Muscle layer of colon (tissue), 2 donors: ENCODE measurements around the gene DLEU7.

Source experiments
- H3K27ac ChIP-seq: one replicate; pipeline ENCODE4 v1.7.0; 2013; ENCODE audit warnings: low read depth, mild to moderate bottlenecking, low read length, moderate library complexity
- H3K27me3 ChIP-seq, 2 donors: one replicate each; pipeline ENCODE4 v1.7.0; 2013; ENCODE audit warnings: low read length in 2 of 2, mild to moderate bottlenecking in 2 of 2; ENCODE audit not compliant: insufficient read depth in 2 of 2, control insufficient read depth in 1 of 2
- H3K36me3 ChIP-seq: one replicate; pipeline ENCODE4 v1.7.0; 2013; ENCODE audit warnings: mild to moderate bottlenecking, low read length; ENCODE audit not compliant: insufficient read depth
- H3K4me1 ChIP-seq: one replicate; pipeline ENCODE4 v1.7.0; 2013; ENCODE audit warnings: mild to moderate bottlenecking, low read length; ENCODE audit not compliant: insufficient read depth
- H3K4me3 ChIP-seq, 2 donors: one replicate each; pipeline ENCODE4 v1.7.0; 2013; ENCODE audit warnings: low read length in 2 of 2, low read depth in 1 of 2, mild to moderate bottlenecking in 1 of 2, moderate library complexity in 1 of 2
- H3K9ac ChIP-seq: one replicate; pipeline ENCODE4 v1.7.0; 2013; ENCODE audit warnings: low read length
- H3K9me3 ChIP-seq: one replicate; pipeline ENCODE4 v1.7.0; 2013; ENCODE audit warnings: mild to moderate bottlenecking, low read length
- donor health status: abdominal sarcoma.
- donor health status: Adenocarcinoma of cecum.

Gene DLEU7

GRCh38 chr13:50842251-50842989 lies 1.1 kb downstream of the DLEU7 start:
- Histone ChIP-seq H3K4me3 (no peak overlapping the region), H3K36me3 (no peaks in the 10 kb centered on the region), H3K27ac (no peak overlapping the region), H3K27me3 (peaks cover 10 to 15% of the 10 kb centered on the region in 2 donors), H3K9me3 (no peaks in the 10 kb centered on the region), H3K9ac (no peak overlapping the region), H3K4me1 (peaks cover 7% of the 10 kb centered on the region)

- H3K36me3 ChIP-seq = no peaks in the 10 kb centered on the region
- H3K4me1 ChIP-seq = peaks cover 7% of the 10 kb centered on the region
- no peak overlapping the region for H3K4me3 ChIP-seq
- H3K27ac ChIP-seq = no peak overlapping the region
- peaks cover 10 to 15% of the 10 kb centered on the region in 2 donors for H3K27me3 ChIP-seq
- no peaks in the 10 kb centered on the region for H3K9me3 ChIP-seq
- no peak overlapping the region for H3K9ac ChIP-seq
These were observed 1.7 kb downstream of the DLEU7 start for GRCh38 chr13:50841786-50842185.

DNA sequence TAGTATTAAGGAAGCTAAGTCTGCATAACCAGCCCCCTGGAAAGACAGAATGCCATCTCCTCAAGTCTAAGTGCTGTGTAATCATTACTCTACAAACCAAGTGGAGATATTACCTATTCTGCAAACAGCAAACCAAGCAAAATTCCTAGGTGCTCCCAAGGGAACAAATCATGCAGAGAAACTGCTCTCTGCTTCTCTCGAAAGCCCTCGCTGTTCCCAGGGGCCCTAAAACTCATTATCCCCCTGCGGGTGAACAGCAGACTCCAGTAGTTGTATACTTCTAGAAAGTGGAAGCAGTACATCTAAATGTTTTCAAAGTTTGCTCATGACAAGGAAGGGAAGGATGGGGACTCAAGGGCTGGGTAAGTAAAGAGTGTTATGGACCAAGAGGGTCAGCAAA lies 3.2 kb downstream of the DLEU7 start:
- Histone ChIP-seq H3K9me3 (no peaks in the 10 kb centered on the region), H3K4me3 (no peak overlapping the region), H3K36me3 (no peaks in the 10 kb centered on the region), H3K27ac (no peak overlapping the region), H3K4me1 (peaks cover 7% of the 10 kb centered on the region), H3K27me3 (peaks cover 10 to 15% of the 10 kb centered on the region in 2 donors), H3K9ac (no peak overlapping the region)

DNA sequence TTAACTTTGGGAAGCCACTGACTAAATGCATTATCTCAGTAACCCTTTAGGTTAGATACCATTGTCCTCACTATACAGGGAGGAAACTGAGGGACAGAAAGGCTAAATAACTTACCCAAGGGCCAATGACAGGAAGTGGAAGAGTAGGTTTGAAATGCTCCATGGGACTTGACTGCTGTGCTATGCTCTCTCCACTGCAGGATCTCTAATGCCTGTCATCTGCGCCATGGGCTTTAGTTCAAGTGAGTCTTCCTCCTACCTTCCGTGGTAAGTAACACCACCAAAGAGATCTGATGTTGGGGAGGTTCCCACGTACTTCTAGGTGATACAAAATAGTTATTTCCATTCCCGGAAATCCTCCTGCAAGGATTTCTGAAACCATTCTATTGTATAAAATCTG lies 3.7 kb downstream of the DLEU7 start:
- Histone ChIP-seq H3K4me1 (peaks cover 7% of the 10 kb centered on the region), H3K27ac (no peak overlapping the region), H3K9me3 (no peaks in the 10 kb centered on the region), H3K36me3 (no peaks in the 10 kb centered on the region), H3K27me3 (peaks cover 10 to 15% of the 10 kb centered on the region in 2 donors), H3K4me3 (no peak overlapping the region), H3K9ac (no peak overlapping the region)

DNA sequence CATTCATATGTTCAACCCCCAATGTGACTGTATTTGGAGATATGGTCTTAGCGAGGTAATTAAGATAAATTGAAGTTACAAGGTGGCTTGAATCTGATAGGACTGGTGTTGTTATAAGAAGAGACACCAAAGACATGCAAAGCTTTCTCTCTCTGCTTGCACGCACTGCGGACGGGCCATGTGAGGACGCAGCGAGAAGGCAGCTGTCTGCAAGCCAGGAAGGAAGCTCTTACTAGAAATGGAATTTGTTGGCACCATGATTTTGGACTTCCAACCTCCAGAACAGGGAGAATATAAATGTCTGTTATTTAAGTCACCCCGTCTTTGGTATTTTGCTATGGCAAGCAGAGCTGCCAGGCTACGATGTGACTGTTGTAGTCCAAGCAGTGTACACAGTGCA lies 4.8 kb downstream of the DLEU7 start:
- no peaks in the 10 kb centered on the region for H3K36me3 ChIP-seq
- no peak overlapping the region for H3K27ac ChIP-seq
- no peaks in the 10 kb centered on the region for H3K9me3 ChIP-seq
- H3K27me3 ChIP-seq = peaks cover 10 to 13% of the 10 kb centered on the region in 2 donors
- no peak overlapping the region for H3K4me3 ChIP-seq
- peaks cover 7% of the 10 kb centered on the region for H3K4me1 ChIP-seq
- no peak overlapping the region for H3K9ac ChIP-seq

- H3K9ac ChIP-seq = no peak overlapping the region
- no peaks in the 10 kb centered on the region for H3K9me3 ChIP-seq
- H3K4me3 ChIP-seq = no peak overlapping the region
- H3K4me1 ChIP-seq = peaks cover 5% of the 10 kb centered on the region
- peaks cover 6 to 9% of the 10 kb centered on the region in 2 donors for H3K27me3 ChIP-seq
- no peaks in the 10 kb centered on the region for H3K36me3 ChIP-seq
- no peak overlapping the region for H3K27ac ChIP-seq
These were observed 5.5 kb downstream of the DLEU7 start for GRCh38 chr13:50838031-50838430.

- Histone ChIP-seq H3K4me1 (no peaks in the 10 kb centered on the region), H3K36me3 (no peaks in the 10 kb centered on the region), H3K9ac (no peak overlapping the region), H3K27ac (no peak overlapping the region), H3K27me3 (no peaks in the 10 kb centered on the region), H3K4me3 (no peak overlapping the region), H3K9me3 (no peaks in the 10 kb centered on the region)
These were observed 12.0 kb downstream of the DLEU7 start for GRCh38 chr13:50831512-50831911.

- no peak overlapping the region for H3K9ac ChIP-seq
- no peaks in the 10 kb centered on the region for H3K4me1 ChIP-seq
- no peak overlapping the region for H3K27ac ChIP-seq
- no peaks in the 10 kb centered on the region for H3K27me3 ChIP-seq
- no peaks in the 10 kb centered on the region for H3K36me3 ChIP-seq
- H3K9me3 ChIP-seq = no peaks in the 10 kb centered on the region
- no peak overlapping the region for H3K4me3 ChIP-seq
These were observed 13.6 kb downstream of the DLEU7 start for GRCh38 chr13:50829896-50830295.

DNA sequence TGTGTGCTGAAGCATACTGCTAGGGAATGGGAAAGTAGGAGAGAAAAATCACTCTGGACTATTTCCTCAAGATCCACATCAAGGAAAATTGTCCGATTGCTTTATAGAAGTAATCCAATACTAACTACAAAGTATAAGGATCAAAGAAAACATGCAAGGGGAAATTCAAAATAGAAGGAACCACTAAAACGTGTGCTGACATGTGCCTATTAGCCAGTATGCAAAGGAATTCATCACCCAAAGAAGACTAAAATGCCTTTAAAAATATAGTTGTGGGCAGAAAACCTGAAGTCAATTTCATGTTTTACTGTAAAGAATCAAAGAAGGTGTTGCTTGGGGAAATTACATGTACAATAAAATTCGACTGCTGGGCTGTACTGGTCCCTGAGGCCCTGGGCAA lies 14.3 kb downstream of the DLEU7 start:
- no peaks in the 10 kb centered on the region for H3K4me1 ChIP-seq
- H3K36me3 ChIP-seq = no peaks in the 10 kb centered on the region
- H3K9me3 ChIP-seq = no peaks in the 10 kb centered on the region
- no peak overlapping the region for H3K9ac ChIP-seq
- H3K27ac ChIP-seq = no peak overlapping the region
- no peaks in the 10 kb centered on the region for H3K27me3 ChIP-seq
- no peak overlapping the region for H3K4me3 ChIP-seq

- Histone ChIP-seq H3K36me3 (no peaks in the 10 kb centered on the region), H3K4me3 (no peak overlapping the region), H3K27me3 (no peaks in the 10 kb centered on the region)
These were observed 17.5 kb downstream of the DLEU7 start for GRCh38 chr13:50826035-50826434.

DNA sequence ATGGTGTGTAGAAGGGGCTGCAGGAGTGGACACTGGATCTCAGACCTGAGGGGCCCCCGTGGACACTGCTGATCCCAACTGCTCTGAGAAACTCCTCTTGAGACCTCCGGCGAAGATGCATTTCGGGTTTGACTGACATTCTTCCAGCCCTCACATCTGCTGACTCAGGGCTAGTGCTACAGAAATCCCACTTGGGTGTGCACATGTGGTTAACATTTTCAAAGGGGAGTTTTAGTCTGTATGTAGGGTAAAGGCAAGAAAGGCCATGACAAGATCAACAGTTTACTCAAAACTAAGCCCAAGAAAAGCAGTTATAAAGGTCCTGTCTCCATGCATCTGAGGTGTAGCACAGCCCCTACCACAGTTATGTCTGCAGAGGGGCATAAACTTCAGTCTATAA lies 31.2 kb downstream of the DLEU7 start:
- Histone ChIP-seq H3K27ac (no peak overlapping the region), H3K4me3 (no peak overlapping the region), H3K27me3 (no peaks in the 10 kb centered on the region), H3K36me3 (no peaks in the 10 kb centered on the region), H3K4me1 (no peaks in the 10 kb centered on the region), H3K9me3 (no peaks in the 10 kb centered on the region), H3K9ac (no peak overlapping the region)

More at GRCh38 chr13:50826035-50826434, 17.5 kb downstream of the DLEU7 start:
- H3K9ac ChIP-seq = no peak overlapping the region
- no peaks in the 10 kb centered on the region for H3K4me1 ChIP-seq
- H3K27ac ChIP-seq = no peak overlapping the region
- H3K9me3 ChIP-seq = no peaks in the 10 kb centered on the region

GRCh38 chr13:50810998-50811397 lies 32.5 kb downstream of the DLEU7 start:
- no peak overlapping the region for H3K27ac ChIP-seq
- H3K9me3 ChIP-seq = no peaks in the 10 kb centered on the region
- H3K27me3 ChIP-seq = no peaks in the 10 kb centered on the region
- H3K9ac ChIP-seq = no peak overlapping the region
- no peak overlapping the region for H3K4me3 ChIP-seq
- H3K36me3 ChIP-seq = no peaks in the 10 kb centered on the region
- H3K4me1 ChIP-seq = no peaks in the 10 kb centered on the region
